ENCODE data around the gene ASAP3. TPM values are rescaled to one million over a fixed set of nuclear protein-coding genes. Genes with fewer than 3 reads are reported as not detected.

ASAP3 gene
- total and polyA plus RNA-seq, 9 of the 15 experiments (the other 6 are each of a cell fraction or from before 2014, with no cell fraction given), result 1.7 to 31.2 (median 17.4) TPM

DNA sequence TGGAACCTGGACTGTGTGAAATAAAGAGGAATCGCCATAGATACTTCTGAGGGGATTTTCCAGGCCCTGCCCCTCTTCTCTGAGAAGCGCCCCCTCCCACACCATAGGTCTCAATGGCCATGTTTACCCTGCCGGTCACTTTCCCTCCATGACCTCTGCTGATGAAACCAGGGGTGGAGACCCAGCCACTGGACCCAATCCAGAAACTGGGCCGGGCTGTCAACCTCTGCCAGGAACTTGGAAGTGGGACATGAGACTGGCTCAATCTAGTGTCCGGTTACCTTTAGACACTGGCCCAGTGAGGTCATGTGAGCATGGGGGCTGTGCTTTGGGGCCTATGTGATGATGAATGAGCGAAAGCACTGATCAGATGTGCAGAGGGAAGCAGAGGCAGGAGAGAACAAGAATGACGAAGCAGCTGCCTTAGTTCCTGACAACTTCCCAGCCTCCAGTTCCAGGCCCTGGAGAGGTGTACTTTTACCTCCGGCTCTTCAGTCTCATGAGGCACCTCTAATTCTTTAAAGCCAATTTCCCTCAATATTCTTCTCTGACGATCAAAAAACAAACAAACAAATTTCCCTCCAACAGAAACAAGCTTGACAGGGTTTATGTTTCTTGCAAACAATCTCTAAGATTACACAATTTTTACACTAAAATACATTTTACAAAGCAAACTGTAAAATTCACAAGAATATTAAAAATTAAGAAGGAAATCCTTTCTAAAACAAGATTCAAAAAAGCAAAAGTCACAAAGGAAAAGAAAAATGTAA is 4.9 kb downstream of the ASAP3 start (continued):
- TF ChIP-seq, protein P1, sequence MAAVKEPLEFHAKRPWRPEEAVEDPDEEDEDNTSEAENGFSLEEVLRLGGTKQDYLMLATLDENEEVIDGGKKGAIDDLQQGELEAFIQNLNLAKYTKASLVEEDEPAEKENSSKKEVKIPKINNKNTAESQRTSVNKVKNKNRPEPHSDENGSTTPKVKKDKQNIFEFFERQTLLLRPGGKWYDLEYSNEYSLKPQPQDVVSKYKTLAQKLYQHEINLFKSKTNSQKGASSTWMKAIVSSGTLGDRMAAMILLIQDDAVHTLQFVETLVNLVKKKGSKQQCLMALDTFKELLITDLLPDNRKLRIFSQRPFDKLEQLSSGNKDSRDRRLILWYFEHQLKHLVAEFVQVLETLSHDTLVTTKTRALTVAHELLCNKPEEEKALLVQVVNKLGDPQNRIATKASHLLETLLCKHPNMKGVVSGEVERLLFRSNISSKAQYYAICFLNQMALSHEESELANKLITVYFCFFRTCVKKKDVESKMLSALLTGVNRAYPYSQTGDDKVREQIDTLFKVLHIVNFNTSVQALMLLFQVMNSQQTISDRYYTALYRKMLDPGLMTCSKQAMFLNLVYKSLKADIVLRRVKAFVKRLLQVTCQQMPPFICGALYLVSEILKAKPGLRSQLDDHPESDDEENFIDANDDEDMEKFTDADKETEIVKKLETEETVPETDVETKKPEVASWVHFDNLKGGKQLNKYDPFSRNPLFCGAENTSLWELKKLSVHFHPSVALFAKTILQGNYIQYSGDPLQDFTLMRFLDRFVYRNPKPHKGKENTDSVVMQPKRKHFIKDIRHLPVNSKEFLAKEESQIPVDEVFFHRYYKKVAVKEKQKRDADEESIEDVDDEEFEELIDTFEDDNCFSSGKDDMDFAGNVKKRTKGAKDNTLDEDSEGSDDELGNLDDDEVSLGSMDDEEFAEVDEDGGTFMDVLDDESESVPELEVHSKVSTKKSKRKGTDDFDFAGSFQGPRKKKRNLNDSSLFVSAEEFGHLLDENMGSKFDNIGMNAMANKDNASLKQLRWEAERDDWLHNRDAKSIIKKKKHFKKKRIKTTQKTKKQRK (IDR thresholded peaks at IDR 0.05; ENCODE audit: borderline replicate concordance, low read depth, low read length), result no peak
- TF ChIP-seq PCBP1 (IDR thresholded peaks at IDR 0.05; ENCODE audit: low read depth, low read length, poor library complexity, severe bottlenecking), result no peak
- peak; percentile 80 to 81 for TF ChIP-seq FOXA3 (CRISPR knock-in tag; conservative IDR thresholded peaks at IDR 0.05 in 1 of 2, IDR thresholded peaks at IDR 0.05 in 1 of 2)
- TF ChIP-seq PML (IDR thresholded peaks at IDR 0.05; ENCODE audit: low read length), result no peak
- TF ChIP-seq BCL6 (CRISPR knock-in tag; IDR thresholded peaks at IDR 0.05), result 0 out of 2 replicates have a peak, but pooled peaks have one; percentile 33
- peak; percentile 75; the same call in 1 of the 2 replicates for TF ChIP-seq ZBTB7A (IDR thresholded peaks at IDR 0.05; ENCODE audit: borderline replicate concordance, control insufficient read depth, low read depth, low read length)
- TF ChIP-seq AFF1 (IDR thresholded peaks at IDR 0.05; ENCODE audit: low read depth in 1 of 2, partially characterized antibody in 2 of 2), result peak in 1 of 2 experiments; percentile 32
- TF ChIP-seq JUN (IDR thresholded peaks at IDR 0.05; ENCODE audit: borderline replicate concordance, low read depth, low read length), result peak; percentile 33; the same call in 1 of the 2 replicates
- TF ChIP-seq JUN (CRISPR knock-in tag; IDR thresholded peaks at IDR 0.05; ENCODE audit: borderline replicate concordance), result no peak
- TF ChIP-seq STAT6 (CRISPR knock-in tag; IDR thresholded peaks at IDR 0.05), result no peak
- TF ChIP-seq ZNF77 (CRISPR knock-in tag; IDR thresholded peaks at IDR 0.05), result no peak
- peak; percentile 94 for TF ChIP-seq RAD51 (IDR thresholded peaks at IDR 0.05; ENCODE audit: borderline replicate concordance, low read depth)
- TF ChIP-seq ARNT (IDR thresholded peaks at IDR 0.05), result no peak
- no peak for TF ChIP-seq MEF2D (tag; conservative IDR thresholded peaks at IDR 0.05; ENCODE audit: low read depth)
